Lower lobe of right lung (tissue), 2 donors: Measurements from ENCODE around the gene SPDYE3. TPM values are rescaled to one million over a fixed set of nuclear protein-coding genes. Genes with fewer than 3 reads are reported as not detected.
A peak's percentile ranks its signal among the peaks of the same experiment; 100 is the strongest.
"Not testable (repeated sequence)": the region's sequence is repeated elsewhere in the genome, so short reads cannot be mapped to it uniquely, and the experiment has no call there.

ENCODE experiments used
- ATAC-seq, 2 donors: fragments of 200-7000 bp; cut with Tn5 transposase; one replicate each; pipeline ENCODE4 v1.9.1; 2020 to 2022; ENCODE audit warnings: mild to moderate bottlenecking in 2 of 2, moderate library complexity in 2 of 2
- DNase-seq: peaks from one replicate; pipeline ENCODE4 v3.0.0-alpha.2; 2020
- H3K27ac ChIP-seq: fragments of 200-600 bp; one replicate; pipeline ENCODE4 v1.8.0; 2022
- H3K27me3 ChIP-seq: fragments of 200-600 bp; one replicate; pipeline ENCODE4 v1.8.0; 2022; ENCODE audit warnings: low read depth
- H3K36me3 ChIP-seq: fragments of 200-600 bp; one replicate; pipeline ENCODE4 v1.8.0; 2022; ENCODE audit warnings: mild to moderate bottlenecking
- H3K4me1 ChIP-seq: fragments of 200-600 bp; one replicate; pipeline ENCODE4 v1.8.0; 2022
- H3K4me3 ChIP-seq: fragments of 200-600 bp; one replicate; pipeline ENCODE4 v1.8.0; 2022; ENCODE audit warnings: mild to moderate bottlenecking
- H3K9me3 ChIP-seq: fragments of 200-600 bp; one replicate; pipeline ENCODE4 v1.8.0; 2022
- CTCF ChIP-seq: fragments of 200-600 bp; IDR thresholded peaks from one replicate; pipeline ENCODE4 v1.8.0; 2022; ENCODE audit warnings: antibody characterized with exemption, mild to moderate bottlenecking
- intact Hi-C: fragments of 100-400 bp; cut with DNase I; formaldehyde crosslinking; loops from one replicate; pipeline ENCODE4 v1.11.0; 2022
- total RNA-seq: library from RNA; stranded (reverse); fragmentation: NEBNext Ultra II Directional; extraction: Animal tissue kit (Norgen Biotek cat#: 25700); gene quantifications from one replicate; pipeline ENCODE4 v1.2.1, GENCODE V29; 2021
- donor health status: DM: no; HTN: yes; CAD: no; lungs with severe emphysema.

The SPDYE3 gene
- total RNA-seq, 1 donor from 2014 or later = not detected

- DNase-seq (no peak), ATAC-seq (no peak)
- Histone ChIP-seq H3K9me3 (no peaks in the 10 kb centered on the region), H3K36me3 (peaks cover 88% of the 10 kb centered on the region), H3K27ac (no peak overlapping the region), H3K4me1 (peaks cover 1% of the 10 kb centered on the region), H3K4me3 (no peak overlapping the region), H3K27me3 (no peaks in the 10 kb centered on the region)
- TF ChIP-seq CTCF = no peak
- intact Hi-C loops = no loop called here
Observed at GRCh38 chr7:100349757-100350156, 42.3 kb downstream of the SPDYE3 start.

DNA sequence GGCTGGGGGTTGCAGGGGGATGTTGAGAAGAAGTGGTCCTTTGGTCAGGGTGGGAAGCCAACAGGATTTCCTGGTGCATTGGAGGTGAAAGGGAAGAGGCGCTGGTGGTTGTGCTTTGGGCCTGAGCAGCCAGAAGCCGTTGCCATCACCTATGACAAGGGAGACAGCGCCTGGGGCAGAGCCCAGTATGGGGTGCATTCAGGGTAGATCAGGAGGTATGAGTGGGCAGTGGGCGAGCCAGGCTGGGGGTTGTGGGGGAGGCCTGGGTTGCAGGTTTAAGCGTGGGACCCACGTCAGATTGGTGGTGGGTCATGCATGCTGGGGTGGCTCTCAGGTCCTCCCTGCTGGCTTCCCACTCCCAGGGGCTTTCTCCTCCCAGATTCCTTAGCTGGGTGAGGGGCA lies 44.2 kb downstream of the SPDYE3 start:
- DNase-seq (no peak), ATAC-seq (no peak)
- H3K27me3 ChIP-seq = no peaks in the 10 kb centered on the region
- no peak for TF ChIP-seq CTCF
- H3K4me1 ChIP-seq = no peaks in the 10 kb centered on the region
- no peak overlapping the region for H3K4me3 ChIP-seq
- no peak overlapping the region for H3K27ac ChIP-seq
- intact Hi-C loops = no loop called here
- H3K9me3 ChIP-seq = no peaks in the 10 kb centered on the region
- H3K36me3 ChIP-seq = peaks cover 95% of the 10 kb centered on the region

DNA sequence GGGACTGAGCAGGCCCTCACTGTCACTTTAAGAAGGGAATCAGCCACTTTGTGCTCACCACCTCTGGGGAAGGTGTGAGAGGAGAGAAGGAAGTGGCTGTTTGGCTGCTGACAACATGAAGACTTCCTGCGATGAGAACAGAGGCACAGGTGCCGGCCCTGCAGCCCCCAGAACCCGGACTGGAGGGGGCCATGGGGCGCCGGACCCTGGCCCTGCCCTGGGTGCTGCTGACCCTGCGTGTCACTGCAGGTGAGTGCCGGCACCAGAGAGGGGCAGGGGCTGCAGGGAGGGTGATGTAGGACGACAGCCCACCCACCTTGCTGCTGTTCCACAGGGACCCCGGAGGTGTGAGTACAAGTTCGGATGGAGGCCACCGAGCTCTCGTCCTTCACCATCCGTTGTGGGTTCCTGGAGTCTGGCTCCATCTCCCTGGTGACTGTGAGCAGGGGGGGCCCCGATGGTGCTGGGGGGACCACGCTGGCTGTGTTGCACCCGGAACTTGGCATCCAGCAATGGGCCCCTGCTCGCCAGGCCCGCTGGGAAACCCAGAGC lies 44.8 kb downstream of the SPDYE3 start:
- H3K4me1 ChIP-seq, H3K27ac ChIP-seq, intact Hi-C loops, H3K9me3 ChIP-seq, DNase-seq, H3K27me3 ChIP-seq: not testable (repeated sequence)
- ATAC-seq = peak; percentile 32 to 36
- H3K4me3 ChIP-seq = peak overlapping the region; percentile 7
- peaks cover 95% of the 10 kb centered on the region for H3K36me3 ChIP-seq

GRCh38 chr7:100352984-100353684 lies 45.6 kb downstream of the SPDYE3 start:
- Histone ChIP-seq H3K4me1 (no peaks in the 10 kb centered on the region), H3K27me3 (no peaks in the 10 kb centered on the region), H3K4me3 (no peak overlapping the region), H3K9me3 (no peaks in the 10 kb centered on the region), H3K27ac (no peak overlapping the region), H3K36me3 (peaks cover 95% of the 10 kb centered on the region)
- no peak for TF ChIP-seq CTCF
- intact Hi-C loops = no loop called here
- no peak for DNase-seq
- peak in 1 of 2 donors; percentile 3 for ATAC-seq

DNA sequence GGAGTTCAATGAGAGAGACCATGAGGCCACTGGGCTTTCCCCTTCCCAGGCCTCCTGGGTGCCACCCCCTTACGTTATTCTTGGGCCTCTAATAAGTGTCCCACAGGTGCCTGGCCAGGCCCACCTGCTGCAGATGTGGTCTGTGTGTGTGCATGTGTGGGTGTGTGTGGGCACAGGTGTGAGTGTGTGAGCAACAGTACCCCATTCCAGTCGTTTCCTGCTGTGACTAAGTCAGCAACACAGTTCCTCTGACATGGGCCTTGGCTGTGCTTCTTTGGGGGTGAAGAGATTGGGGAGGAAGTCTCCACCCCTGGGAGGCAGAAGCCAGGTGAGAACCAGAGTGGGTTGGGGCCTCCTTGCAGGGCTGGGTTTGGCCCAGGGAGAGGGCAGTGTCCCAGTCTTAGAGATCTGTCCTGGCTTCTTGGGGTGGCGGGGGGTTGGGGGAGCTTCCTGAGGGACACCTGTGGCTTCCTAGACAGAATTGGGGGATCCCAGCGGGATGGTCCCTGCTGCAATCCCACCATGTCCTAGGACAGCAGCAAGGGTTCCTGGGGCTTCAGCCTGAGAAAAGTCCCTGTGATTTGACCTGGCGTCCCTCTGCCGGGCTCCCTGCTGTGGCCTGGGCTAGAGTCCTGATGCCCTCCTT lies 46.3 kb downstream of the SPDYE3 start:
- no peak for TF ChIP-seq CTCF
- intact Hi-C loops = no loop called here
- Histone ChIP-seq H3K27ac (no peak overlapping the region), H3K27me3 (no peaks in the 10 kb centered on the region), H3K36me3 (peaks cover 95% of the 10 kb centered on the region), H3K9me3 (no peaks in the 10 kb centered on the region), H3K4me3 (no peak overlapping the region), H3K4me1 (no peaks in the 10 kb centered on the region)
- DNase-seq (no peak), ATAC-seq (no peak)
